Tibial nerve (tissue), 3 donors: Measurements from ENCODE around the gene MRPL9.

Experiments
- CTCF ChIP-seq, 5 experiments: fragments of 200-600 bp in 3 of 5; fragments of 450-650 bp in 2 of 5; sonication (generic) in 3 of 5; IDR thresholded peaks; one replicate each; pipeline ENCODE4 v1.5.1; 2016 to 2019; ENCODE audit warnings: antibody characterized with exemption in 5 of 5, mild to moderate bottlenecking in 3 of 5, moderate library complexity in 2 of 5
- POLR2A ChIP-seq, 2 donors: fragments of 450-650 bp; IDR thresholded peaks; one replicate each; pipeline ENCODE4 v1.6.1; 2017; ENCODE audit warnings: antibody characterized with exemption in 2 of 2, mild to moderate bottlenecking in 2 of 2, moderate library complexity in 2 of 2

- TF ChIP-seq CTCF (IDR thresholded peaks at IDR 0.05) (no peak), POLR2A (IDR thresholded peaks at IDR 0.05) (no peak)
Measured at GRCh38 chr1:151729157-151729965, 33.9 kb downstream of the MRPL9 start.
